GM21619 (cell line): ENCODE results near the gene MS4A10.

ENCODE experiments used
- ATAC-seq: cut with Tn5 transposase; IDR thresholded peaks from one replicate; pipeline ENCODE4 v1.9.1; 2021; ENCODE audit not compliant: unreplicated experiment

The MS4A10 gene

DNA sequence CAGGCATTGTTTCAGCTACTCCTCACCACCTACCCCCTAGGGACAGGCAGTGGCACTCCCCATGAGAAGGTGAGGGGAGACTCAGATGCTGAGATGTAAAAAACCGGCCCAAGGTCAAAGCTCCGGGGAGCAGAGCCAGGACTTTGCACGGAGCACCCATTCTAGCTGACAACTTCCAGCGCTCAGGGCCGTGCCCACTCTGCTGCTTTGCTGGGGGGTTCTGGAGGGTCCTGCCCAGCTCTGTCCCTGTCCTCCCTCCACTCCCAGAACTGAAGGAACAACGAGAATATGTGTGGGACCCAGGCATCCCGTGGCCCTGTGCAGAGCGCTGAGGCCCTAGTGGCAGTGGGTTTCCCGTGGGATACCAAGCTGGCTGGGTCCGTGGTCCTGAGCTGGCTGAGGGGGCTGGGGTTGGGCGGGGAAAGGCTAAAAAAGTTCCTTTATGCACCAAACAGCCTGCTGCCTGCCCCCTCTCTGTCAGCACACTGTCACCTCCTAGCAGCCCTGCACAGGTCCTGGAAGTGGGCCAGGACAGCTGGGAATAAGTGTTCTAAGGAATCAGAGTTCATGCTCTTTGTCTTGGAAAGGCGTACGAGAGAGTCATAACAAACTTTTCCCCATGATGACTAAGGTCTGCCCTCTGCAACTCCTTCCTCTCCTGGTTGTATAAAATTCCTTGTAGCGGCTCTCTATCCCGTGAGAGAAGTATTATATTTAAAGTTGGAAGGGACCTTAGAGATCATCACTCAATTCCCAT, 1.9 kb downstream of the MS4A10 start:
- no peak for ATAC-seq

DNA sequence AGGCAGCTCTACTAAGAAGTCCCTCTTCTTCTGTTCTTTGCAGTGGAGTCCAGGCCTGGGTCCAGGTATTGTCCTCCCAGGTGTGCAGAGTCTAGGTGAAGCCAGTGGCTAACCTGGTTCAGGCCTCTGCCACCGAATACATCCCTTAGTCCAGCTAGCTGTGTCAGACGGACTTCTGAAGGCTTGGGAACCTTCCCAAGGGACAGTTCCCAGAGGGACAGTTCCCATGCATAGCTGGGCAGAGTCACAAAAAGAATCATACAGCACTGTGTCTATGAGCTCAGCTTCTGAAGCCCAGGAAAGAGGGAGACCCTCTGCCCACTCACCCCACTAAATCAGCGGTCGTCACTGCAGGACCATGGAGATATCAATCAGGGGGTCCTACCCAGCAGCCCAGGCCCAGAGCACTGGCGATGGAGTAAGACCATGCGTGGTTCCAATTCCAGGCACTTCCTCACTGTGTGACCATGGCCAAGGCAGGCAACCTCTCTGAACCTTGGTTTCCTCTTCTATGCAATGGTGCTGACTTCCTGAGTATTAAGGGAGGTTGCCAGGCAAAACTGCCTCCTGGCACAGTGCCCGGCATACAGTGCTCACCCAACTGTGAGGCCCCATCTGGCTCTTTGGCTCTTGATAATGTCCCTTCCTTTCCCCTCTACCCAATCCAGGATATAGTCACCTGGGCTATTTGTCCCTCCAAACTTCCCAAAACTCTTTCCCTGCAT, 3.4 kb downstream of the MS4A10 start:
- no peak for ATAC-seq

DNA sequence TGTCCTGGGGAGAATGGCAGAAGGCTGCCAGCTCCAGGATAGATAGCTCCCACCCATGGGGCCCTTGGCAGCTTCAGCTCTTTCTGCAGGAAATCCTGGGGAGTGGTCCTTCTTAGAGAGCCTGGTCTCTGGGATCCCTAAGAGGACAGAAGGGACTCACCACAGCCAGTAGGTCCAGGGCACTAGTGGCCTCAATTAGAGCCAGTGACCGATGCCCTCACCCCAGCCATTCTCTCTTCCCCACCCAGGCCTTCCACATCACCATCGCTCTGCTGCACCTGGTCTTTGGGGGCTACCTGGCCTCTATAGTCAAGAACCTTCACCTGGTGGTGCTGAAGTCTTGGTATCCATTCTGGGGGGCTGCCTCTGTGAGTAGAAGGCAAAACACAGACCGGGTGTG, 5.6 kb downstream of the MS4A10 start:
- no peak for ATAC-seq

DNA sequence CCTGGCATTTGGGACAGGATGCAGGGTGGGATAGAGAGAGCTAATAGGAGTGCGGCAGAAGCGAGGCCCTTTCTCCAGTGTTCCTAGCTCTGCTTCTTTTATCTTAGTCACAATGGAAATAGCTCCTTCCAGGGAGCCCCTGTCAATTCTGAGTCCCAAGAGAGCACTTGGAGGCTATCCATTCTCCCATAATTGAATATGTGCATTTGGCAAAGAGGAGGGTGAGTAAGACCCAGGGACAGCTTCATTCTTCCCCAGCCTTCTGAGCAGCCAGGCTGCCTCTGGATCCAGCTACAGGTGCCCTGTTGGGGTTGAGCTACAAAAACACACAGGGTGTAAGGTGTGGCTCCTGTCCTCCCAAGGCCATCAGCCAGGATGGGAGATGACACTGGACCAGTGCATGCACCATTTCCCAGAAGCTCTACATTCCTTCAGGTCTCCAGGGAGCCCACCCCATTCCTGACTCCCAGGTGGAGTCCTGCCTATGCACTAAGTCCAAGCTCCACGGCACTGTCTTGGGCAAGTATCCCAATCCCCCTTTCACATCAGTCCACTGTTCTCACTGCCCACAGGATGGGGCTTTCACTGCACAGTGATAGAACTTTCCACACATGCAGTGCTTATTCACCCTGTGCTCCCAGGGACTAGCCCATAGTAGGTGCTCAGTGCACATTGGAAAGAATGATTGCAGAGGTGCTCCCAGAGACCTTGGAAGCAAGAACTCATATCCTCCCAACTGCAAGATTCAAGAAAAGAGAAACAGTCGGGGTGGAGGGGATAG, 6.2 kb downstream of the MS4A10 start:
- no peak for ATAC-seq

DNA sequence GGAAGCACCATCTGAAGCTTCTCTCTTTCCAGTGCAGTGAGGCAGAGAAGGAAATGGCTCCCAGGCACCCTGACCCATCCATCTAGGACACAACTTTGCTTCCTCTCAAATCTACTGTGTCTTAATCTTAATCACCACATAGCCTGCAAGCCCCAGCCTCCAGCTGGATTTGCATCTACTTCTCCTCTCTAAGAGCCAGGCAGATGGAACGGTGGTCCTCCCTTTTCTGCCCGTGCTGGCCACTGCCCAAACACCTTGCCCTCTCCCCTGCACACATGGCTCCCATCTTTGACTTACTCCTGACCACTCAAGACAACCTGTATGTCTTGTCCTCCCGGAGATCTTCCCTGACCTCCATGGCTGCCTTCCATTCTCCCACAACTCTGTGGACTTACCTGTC, 7.4 kb downstream of the MS4A10 start:
- ATAC-seq = no peak

DNA sequence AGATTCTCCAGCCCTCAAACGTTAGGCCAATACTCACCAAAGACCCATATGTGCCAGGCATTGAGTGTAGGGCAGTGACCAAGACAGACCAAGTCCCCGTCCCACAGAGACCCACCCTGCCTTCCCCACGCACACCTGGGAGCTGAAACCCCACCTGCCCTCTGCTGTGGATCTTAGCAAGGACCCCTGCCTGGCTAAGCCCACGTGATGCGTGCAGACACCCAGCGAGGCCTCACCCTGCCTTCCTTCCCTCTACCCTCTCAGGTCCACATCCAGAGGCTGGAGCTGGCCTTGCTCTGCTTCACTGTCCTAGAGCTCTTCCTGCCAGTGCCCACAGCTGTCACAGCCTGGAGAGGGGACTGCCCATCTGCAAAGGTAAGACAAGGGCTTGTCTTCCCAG, 10.2 kb downstream of the MS4A10 start:
- ATAC-seq = no peak

DNA sequence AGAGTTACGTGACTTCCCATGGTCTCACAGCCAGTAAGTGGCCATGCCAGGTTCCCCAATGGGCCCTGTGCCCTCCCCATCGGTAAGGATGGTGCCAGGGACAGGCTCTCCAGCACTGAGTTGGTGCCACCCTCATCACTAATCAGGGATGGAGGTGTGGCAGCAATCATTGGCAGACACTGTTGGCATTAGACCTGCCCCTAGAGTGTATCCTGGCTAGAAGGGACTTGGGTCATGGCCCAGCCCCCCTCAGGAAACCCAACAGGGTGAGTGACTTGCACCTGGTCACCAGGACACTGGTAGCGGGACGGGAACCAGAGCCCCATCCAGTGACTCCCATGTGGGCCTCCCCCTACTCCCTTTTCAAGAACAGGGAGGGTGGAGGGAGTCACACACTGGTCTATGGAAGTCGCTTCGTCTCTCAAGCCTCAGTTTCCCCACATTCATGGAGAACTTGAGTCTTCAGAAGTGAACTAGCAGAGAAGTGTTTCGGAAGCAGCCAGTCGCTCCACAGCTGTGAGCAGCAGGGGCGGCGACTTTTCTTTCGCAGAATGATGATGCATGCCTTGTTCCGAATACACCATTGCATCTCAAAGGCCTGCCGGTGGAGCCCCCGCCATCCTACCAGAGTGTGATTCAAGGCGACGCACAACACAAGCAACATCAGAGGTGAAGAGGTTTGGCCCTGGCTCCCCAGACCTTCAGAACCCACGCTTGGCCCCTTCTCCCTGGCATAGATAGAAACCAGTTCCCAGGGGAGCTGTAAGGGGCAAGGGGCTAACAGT, 12.9 kb downstream of the MS4A10 start:
- ATAC-seq = no peak

DNA sequence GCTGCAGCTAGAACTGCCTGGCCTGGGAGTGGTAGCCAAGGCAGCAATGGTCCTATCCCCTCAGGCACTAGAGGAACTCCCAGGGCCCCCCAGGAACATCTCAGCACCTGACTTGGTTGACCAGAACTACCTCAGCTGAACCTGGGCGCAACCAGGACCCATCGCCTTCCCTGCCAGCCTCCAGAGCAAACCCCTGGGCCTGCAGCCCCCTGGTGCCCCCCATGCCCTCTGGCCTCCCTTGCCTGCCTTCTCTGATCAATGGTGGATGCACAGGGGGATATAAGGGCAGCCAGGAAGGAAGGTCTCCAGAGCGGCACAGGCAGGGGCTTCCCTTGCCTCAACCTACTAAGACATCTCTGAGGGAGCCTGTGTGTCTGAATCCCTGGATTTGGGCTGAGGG, 13.5 kb downstream of the MS4A10 start:
- ATAC-seq = no peak

DNA sequence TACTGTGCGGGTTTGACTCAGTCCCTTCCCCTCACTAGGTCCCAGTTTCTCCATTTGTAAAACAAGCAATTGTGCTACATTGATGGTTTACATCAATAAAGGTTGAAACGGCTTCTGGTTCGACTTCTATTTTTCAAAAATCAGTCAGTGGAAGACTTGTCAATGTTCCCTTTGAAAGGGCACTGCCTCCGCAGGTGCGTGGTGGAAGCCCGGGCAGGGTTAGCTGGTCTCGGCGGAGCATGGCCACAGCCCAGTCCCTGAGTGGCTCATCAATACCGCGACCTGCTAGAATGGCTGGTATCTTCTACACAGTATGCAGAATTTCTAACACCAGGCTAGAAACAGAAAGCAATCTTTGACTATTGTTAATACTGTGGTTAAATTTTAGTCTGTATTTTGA, 16.1 kb downstream of the MS4A10 start:
- ATAC-seq = no peak

DNA sequence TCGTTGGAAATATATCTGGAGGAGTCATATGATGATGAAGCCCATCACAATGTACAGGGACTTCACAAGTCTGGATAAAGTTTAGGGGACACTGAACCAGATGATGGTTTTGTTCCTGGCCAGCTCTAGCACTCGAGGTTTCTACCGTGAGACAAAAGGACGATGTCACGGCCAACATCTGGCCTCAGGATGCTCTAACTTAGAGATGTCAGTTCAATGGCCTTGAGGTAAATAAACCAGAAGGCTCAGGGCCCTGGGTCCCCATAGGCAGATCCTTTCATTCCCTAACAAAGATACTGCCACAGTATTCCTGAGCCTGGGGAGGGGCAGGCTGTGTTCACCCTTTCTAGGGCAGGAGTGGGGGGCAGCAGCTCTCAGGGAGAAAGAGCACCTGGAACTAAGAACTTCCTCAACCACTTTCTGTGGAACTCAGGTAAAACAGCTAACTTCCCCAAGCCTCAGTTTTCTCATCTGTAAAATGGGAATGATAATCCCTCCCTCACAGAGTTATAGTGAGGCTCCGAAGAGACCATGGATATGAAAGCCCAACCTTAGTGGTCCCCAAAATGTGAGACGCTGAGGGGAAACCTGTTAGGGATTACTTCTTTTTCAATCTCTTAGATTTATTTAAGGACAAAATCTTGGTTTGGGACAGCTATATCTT, 18.3 kb downstream of the MS4A10 start:
- no peak for ATAC-seq

DNA sequence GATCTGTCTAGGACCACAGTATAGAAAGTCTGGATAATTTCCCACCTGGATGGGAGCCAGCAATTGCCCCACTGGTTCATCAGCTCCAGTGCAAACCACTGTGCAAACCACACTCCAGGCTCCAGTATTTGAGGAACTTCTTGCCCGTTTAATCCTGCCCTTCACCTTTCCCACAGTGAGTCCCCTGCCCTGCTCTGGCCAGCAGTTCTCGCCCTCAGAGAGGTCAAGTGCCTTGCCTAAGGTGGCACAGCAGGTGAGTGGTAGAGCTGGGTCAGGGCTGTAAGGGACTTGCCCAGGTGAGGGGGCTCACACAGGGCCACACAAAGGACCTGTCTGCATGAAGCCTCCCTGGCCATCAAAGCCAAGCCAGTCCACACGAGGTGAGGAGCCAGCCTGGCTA, 24.1 kb downstream of the MS4A10 start:
- ATAC-seq = no peak

DNA sequence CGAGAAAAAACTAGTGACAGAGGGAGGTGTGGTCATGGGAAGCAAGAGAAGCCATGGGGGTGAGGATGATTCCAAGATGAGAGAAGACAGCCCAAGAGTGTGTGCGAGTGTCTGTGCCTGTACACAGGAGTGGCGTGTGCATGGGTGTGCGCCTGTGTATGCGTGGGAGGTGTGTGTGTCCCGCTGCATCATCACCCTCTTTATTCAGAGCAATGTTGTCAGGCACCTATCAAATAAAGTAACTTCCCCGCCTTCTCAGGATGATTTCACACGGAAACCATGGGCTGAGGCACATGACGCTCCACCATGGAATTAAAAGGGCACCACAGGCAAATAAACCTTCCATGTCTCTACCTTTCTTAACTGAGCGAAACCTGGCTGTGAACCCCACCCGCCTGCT, 24.6 kb downstream of the MS4A10 start:
- no peak for ATAC-seq

DNA sequence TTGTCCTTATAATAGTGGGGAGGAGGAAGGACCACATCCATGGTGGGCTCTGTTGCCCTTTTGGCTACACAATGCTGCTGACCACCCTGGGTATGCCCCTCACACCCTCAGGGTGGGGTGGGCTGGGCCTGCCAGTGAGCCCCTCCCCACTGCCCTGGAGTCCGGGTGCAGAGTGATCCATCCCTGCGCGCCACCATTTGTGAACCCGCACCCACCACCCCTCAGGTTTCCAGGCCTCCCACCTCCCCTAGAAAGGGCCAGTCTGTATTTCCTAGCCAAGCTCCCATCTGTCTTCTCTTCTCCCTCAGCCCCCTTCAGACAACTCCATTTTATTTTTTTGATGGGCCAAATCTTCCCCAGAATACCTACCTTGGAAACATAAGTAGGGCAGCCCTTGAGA, 25.0 kb downstream of the MS4A10 start:
- no peak for ATAC-seq

DNA sequence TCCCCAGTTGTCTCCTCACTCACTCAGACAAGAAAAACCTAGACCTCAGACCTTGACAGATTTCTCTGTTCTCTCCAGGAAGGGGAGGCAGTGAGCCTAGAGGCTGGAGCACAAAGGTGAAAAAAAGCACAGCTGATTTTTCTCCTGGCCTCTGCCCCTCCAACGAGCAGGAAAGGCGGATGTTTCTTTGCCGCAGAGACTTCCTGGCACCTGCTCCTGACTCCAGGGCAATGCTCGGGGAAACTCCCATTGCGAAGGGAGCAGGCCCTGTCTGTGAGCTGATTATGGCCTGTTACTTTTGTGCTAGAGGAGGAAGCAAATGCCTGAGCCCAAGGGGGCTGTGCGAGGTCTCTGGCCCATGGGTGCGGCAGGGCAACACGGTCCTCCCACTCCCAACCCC, 25.4 kb downstream of the MS4A10 start:
- ATAC-seq = no peak

DNA sequence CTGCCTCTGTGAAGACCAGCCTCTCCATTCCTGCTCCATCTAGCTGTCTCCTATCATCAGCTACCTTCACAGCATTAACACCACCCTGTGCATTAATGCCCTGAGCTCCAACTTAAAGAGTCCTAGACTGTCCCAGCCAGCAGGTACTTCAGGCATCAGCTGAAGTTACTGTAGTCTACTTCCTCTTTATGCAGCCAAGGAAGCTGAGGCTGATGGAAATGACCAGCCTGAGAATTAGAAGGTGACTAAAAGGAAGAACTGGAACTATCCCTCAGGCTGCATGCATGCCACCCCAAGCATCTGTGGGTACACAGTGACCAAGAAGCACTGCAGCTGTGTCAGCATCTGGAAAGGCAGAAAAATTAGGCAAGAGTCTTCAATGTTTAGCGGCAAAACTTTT, 28.2 kb downstream of the MS4A10 start:
- ATAC-seq = no peak

DNA sequence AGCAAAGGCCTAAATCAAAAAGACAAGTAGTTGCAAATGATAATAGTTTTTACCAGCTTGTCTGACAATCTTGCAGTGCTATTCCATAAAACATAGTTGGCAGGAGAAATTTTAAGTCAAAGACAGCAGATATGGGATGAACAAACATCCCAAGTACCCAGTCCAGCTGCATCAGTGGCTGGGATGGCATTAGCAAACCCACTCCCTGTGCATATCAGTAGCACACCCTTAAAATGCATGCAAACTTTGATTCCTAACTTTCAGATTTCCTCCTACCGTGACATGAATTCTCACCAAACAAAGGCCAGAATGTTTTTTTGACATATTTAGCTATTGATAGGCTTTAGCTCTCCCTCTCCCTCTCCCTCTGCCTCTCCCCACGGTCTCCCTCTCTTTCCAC, 29.0 kb downstream of the MS4A10 start:
- ATAC-seq = no peak

DNA sequence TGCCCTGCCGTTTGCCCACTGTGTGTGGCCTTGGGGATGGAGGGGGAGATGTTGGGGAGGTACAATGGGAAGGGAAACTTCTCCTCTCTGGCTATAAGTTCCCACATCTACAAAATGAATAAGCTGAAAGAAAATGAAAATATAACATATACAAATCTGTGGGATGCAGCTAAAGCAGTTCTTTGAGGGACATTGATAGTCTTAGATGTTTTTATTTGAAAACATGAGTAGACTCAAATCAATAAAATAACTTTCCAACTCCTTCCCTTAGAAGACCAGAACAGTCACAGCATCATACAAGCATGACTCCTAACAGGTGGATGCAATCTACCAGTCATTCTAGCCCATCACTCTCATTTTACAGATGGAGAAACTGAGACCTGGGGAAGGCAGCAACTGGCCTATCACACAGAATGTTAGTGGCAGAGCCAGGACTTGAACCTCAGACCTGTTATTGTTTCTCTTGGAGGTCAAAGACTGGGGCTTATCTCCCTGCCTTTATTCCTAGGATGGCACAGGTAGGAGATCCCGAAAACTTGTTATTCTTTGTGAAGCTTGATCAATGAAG, 31.5 kb downstream of the MS4A10 start:
- no peak for ATAC-seq

DNA sequence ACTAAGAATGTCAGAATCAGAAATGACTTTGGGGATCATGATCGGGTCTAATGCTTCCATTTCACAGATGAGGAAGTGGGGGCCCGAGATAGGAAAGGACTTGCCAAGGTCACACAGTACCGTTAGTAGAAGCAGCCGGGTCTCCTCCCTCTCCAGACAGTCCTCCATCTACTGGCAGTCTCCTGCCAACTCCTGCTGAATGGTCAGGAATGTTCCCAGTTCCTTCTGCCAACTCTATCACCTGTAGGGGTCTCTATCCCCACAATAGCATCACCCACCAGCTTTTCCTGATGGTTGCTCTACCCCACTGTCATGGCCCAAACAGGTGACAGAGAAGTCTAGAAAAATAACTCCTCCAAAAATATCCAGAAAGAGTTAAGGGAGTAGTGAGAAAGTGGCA, 32.9 kb downstream of the MS4A10 start:
- no peak for ATAC-seq

DNA sequence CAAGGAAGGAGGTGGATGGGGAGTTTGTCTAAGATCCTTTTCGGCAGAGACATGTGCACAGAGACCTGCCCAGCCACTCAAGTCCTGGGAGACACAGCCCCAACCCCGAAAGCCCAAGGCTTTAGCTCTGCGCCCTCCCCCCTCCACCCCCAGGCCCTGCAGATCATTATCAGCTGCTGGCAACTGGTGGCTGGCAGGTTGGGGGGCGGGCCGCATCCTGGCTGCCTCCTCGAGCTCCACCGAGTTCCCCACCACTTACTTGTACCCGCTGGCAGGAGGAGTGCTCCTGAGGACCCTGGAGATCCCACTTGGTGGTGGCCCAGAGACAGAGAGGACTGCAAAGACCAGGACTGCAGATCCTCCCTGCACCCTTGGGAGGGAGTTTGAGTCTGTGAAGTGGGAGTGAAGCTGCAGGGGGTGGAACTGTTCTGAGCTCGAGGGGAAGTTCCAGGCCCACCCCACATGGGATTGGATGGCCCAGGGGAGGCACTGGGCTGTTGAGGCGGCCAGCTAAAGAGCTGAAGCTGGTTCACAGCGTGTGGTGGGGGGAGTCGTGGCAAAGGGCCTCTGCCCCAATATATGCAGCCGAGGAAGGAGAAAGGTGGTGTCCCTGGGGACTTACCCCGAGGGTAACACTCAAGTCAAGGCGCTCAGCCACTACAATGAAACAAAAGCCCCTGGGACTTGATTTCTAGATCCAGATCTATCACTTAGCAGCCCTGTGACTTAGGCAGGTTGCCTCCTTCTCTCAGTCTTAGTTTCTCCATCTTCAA, 36.9 kb downstream of the MS4A10 start:
- ATAC-seq = peak; percentile 67
